AG20443 (cell line): Measurements from ENCODE around the gene ZNF628.

Source experiments
- DNase-seq: peaks from one replicate; pipeline ENCODE4 v3.0.0; 2012; ENCODE audit warnings: low spot score, mixed read lengths

Gene ZNF628

GRCh38 chr19:55465460-55466240 is 10.8 kb upstream of the ZNF628 start:
- DNase-seq: no peak

- DNase-seq: no peak
Measured at GRCh38 chr19:55466241-55466614, 10.2 kb upstream of the ZNF628 start.

GRCh38 chr19:55467236-55468053 is 9.0 kb upstream of the ZNF628 start:
- DNase-seq: peak; percentile 92

- DNase-seq: no peak
Measured at GRCh38 chr19:55468054-55468393, 8.4 kb upstream of the ZNF628 start.

- DNase-seq: no peak
Measured at GRCh38 chr19:55471266-55471665, 5.2 kb upstream of the ZNF628 start.

- DNase-seq: peak; percentile 60
Measured at GRCh38 chr19:55472463-55472862, 4.0 kb upstream of the ZNF628 start.

- DNase-seq: no peak
Measured at GRCh38 chr19:55473225-55474012, 3.0 kb upstream of the ZNF628 start.

GRCh38 chr19:55474269-55475265 is 1.9 kb upstream of the ZNF628 start:
- no peak for DNase-seq

- no peak for DNase-seq
Measured at GRCh38 chr19:55477905-55478304, 1.5 kb downstream of the ZNF628 start.

GRCh38 chr19:55478364-55478763 is 1.9 kb downstream of the ZNF628 start:
- DNase-seq: no peak

GRCh38 chr19:55479045-55479444 is 2.6 kb downstream of the ZNF628 start:
- DNase-seq: no peak

GRCh38 chr19:55479451-55480230 is 3.2 kb downstream of the ZNF628 start:
- DNase-seq: no peak

- DNase-seq: no peak
Measured at GRCh38 chr19:55481148-55481793, 4.9 kb downstream of the ZNF628 start.

GRCh38 chr19:55481794-55482155 is 5.4 kb downstream of the ZNF628 start:
- DNase-seq: no peak

GRCh38 chr19:55482156-55482961 is 5.9 kb downstream of the ZNF628 start:
- no peak for DNase-seq

- no peak for DNase-seq
Measured at GRCh38 chr19:55482967-55483705, 6.7 kb downstream of the ZNF628 start.

GRCh38 chr19:55483706-55484592 is 7.5 kb downstream of the ZNF628 start:
- no peak for DNase-seq
